Keratinocyte (primary cell): ENCODE results near the gene MYOT.

Experiments
- CTCF ChIP-seq, 3 experiments: IDR thresholded peaks in 1 of 3; conservative IDR thresholded peaks in 1 of 3; optimal IDR thresholded peaks in 1 of 3; 2 replicates in 2 of 3; 3 replicates in 1 of 3; pipeline versions ENCODE3 to v1.5.1; 2011; ENCODE audit warnings: low read length in 3 of 3, mild to moderate bottlenecking in 3 of 3, moderate library complexity in 2 of 3, control low read depth in 1 of 3, inconsistent platforms in 1 of 3; ENCODE audit not compliant: insufficient read depth in 2 of 3; ENCODE audit errors: extremely low read depth in 1 of 3
- EZH2 ChIP-seq: IDR thresholded peaks from one replicate; pipeline ENCODE4 v1.6.1; 2012; ENCODE audit warnings: inconsistent platforms, mild to moderate bottlenecking, low read length, moderate library complexity

GRCh38 chr5:137847687-137848086, 20.0 kb upstream of the MYOT start:
- TF ChIP-seq EZH2 (no peak), CTCF (optimal IDR thresholded peaks at IDR 0.05 in 1 of 3, IDR thresholded peaks at IDR 0.05 in 1 of 3, conservative IDR thresholded peaks at IDR 0.05 in 1 of 3; ENCODE audit: extremely low read depth in 1 of 3, insufficient read depth in 2 of 3, low read length in 3 of 3) (no peak)
